Diencephalon (tissue), 1 donor: ENCODE measurements around the gene MINK1. TPM values are rescaled to one million over a fixed set of nuclear protein-coding genes. Genes with fewer than 3 reads are reported as not detected.

Source experiments
- total RNA-seq: library from RNA; depleted of rRNA; stranded (reverse); fragments of >200 nt; gene quantifications from one replicate; pipeline ENCODE4 v1.2.3, GENCODE V29; 2014

MINK1 gene
- 29.3 TPM for total RNA-seq

GRCh38 chr17:4833178-4833940 lies at the start of gene MINK1:
Gene MINK1 (plus strand): TSS chr17:4833340. CDS start chr17:4833584, 244 bp downstream.

GRCh38 chr17:4786106-4786511 lies 47.0 kb upstream of the MINK1 start, which contains the start of gene VMO1:
Gene VMO1 (minus strand): TSS chr17:4786364. CDS start chr17:4786352, 12 bp downstream.

GRCh38 chr17:4788807-4789700 lies 44.1 kb upstream of the MINK1 start, which contains the start of gene GLTPD2:
Gene GLTPD2 (plus strand): TSS chr17:4788964. CDS start chr17:4789012, 48 bp downstream.

GRCh38 chr17:4802228-4802627 lies 30.9 kb upstream of the MINK1 start, which contains the start of gene C17orf114:
Gene C17orf114 (minus strand): TSS chr17:4802328.

GRCh38 chr17:4806777-4807604 lies 26.1 kb upstream of the MINK1 start, which contains the start of gene PLD2:
Gene PLD2 (plus strand): TSS chr17:4807152. CDS start chr17:4807773, 621 bp downstream.

GRCh38 chr17:4899341-4900230 lies 66.4 kb downstream of the MINK1 start, which contains the start of gene C17orf107:
Gene C17orf107 (plus strand): TSS chr17:4899536. CDS start chr17:4899763, 227 bp downstream.

GRCh38 chr17:4903051-4903818 lies 70.1 kb downstream of the MINK1 start, which contains the start of gene CHRNE:
Gene CHRNE (minus strand): TSS chr17:4903098. CDS start chr17:4903063, 35 bp downstream.

GRCh38 chr17:4931963-4932362 lies 98.8 kb downstream of the MINK1 start, which contains the start of gene GP1BA:
Gene GP1BA (plus strand): TSS chr17:4932277. CDS start chr17:4932605, 328 bp downstream.

GRCh38 chr17:4939796-4940554 lies 106.8 kb downstream of the MINK1 start, which contains the start of the genes RNF167 and SLC25A11:
Gene RNF167 (plus strand): TSS chr17:4940268. CDS start chr17:4940910, 642 bp downstream.
Gene SLC25A11 (minus strand): TSS chr17:4940046. CDS start chr17:4939910, 136 bp downstream.

Other genes with a start within 250 kb of the MINK1 start
- gene SMTNL2, start 248.8 kb upstream of the MINK1 start, total RNA-seq: 5.8 TPM
- gene ALOX15, start 191.7 kb upstream of the MINK1 start, total RNA-seq: not detected
- 31.1 TPM for gene PELP1, start 129.2 kb upstream of the MINK1 start, total RNA-seq
- gene ARRB2, start 122.7 kb upstream of the MINK1 start, total RNA-seq: 16.4 TPM
- gene MED11, start 101.9 kb upstream of the MINK1 start, total RNA-seq: 8.3 TPM
- gene ZMYND15, start 93.5 kb upstream of the MINK1 start, total RNA-seq: 0.23 TPM
- 1.8 TPM for gene CXCL16, start 93.4 kb upstream of the MINK1 start, total RNA-seq
- gene TM4SF5, start 61.5 kb upstream of the MINK1 start, total RNA-seq: not detected
- gene VMO1, start 47.0 kb upstream of the MINK1 start, total RNA-seq: 0.69 TPM
- gene GLTPD2, start 44.4 kb upstream of the MINK1 start, total RNA-seq: not detected
- gene PSMB6, start 37.2 kb upstream of the MINK1 start, total RNA-seq: 111 TPM
- gene PLD2, start 26.2 kb upstream of the MINK1 start, total RNA-seq: 10.8 TPM
- gene C17orf107, start 66.2 kb downstream of the MINK1 start, total RNA-seq: 3.0 TPM
- gene CHRNE, start 69.8 kb downstream of the MINK1 start, total RNA-seq: 0.46 TPM
- gene GP1BA, start 98.9 kb downstream of the MINK1 start, total RNA-seq: not detected
- gene SLC25A11, start 106.7 kb downstream of the MINK1 start, total RNA-seq: 51.2 TPM
- gene RNF167, start 106.9 kb downstream of the MINK1 start, total RNA-seq: 25.8 TPM
- gene PFN1, start 115.2 kb downstream of the MINK1 start, total RNA-seq: 78.0 TPM
- 1.8 TPM for gene ENO3, start 117.8 kb downstream of the MINK1 start, total RNA-seq
- gene SPAG7, start 134.5 kb downstream of the MINK1 start, total RNA-seq: 40.4 TPM
- gene CAMTA2, start 154.3 kb downstream of the MINK1 start, total RNA-seq: 11.8 TPM
- 0.69 TPM for gene INCA1, start 164.2 kb downstream of the MINK1 start, total RNA-seq
- 13.8 TPM for gene KIF1C, start 164.6 kb downstream of the MINK1 start, total RNA-seq
- not detected for gene SLC52A1, start 202.1 kb downstream of the MINK1 start, total RNA-seq
- 15.7 TPM for gene ZFP3, start 245.1 kb downstream of the MINK1 start, total RNA-seq